ENCODE data around the gene PDE4D.

PDE4D gene

GRCh38 chr5:59234236-59234635, 659.3 kb downstream of the PDE4D start:
- CTCF ChIA-PET: no interaction called here
- no peak for DNase-seq (ENCODE audit: extremely low spot score)
- TF ChIP-seq, protein P1, sequence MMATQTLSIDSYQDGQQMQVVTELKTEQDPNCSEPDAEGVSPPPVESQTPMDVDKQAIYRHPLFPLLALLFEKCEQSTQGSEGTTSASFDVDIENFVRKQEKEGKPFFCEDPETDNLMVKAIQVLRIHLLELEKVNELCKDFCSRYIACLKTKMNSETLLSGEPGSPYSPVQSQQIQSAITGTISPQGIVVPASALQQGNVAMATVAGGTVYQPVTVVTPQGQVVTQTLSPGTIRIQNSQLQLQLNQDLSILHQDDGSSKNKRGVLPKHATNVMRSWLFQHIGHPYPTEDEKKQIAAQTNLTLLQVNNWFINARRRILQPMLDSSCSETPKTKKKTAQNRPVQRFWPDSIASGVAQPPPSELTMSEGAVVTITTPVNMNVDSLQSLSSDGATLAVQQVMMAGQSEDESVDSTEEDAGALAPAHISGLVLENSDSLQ (IDR thresholded peaks at IDR 0.05): no peak
- TF ChIP-seq TARDBP (IDR thresholded peaks at IDR 0.05) (no peak), SUZ12 (IDR thresholded peaks at IDR 0.05) (no peak), HDGF (IDR thresholded peaks at IDR 0.05; ENCODE audit: borderline replicate concordance) (no peak), CTBP1 (IDR thresholded peaks at IDR 0.05; ENCODE audit: borderline replicate concordance) (no peak), FOXA1 (IDR thresholded peaks at IDR 0.05) (no peak), LEF1 (IDR thresholded peaks at IDR 0.05; ENCODE audit: borderline replicate concordance) (no peak), FOXM1 (IDR thresholded peaks at IDR 0.05; ENCODE audit: borderline replicate concordance) (no peak), NFRKB (IDR thresholded peaks at IDR 0.05) (no peak), FOXK2 (IDR thresholded peaks at IDR 0.05) (no peak), ELF4 (IDR thresholded peaks at IDR 0.05) (no peak), ARNT (IDR thresholded peaks at IDR 0.05) (no peak), ZNF384 (IDR thresholded peaks at IDR 0.05) (no peak), L3MBTL2 (conservative IDR thresholded peaks at IDR 0.05) (no peak)
- POLR2A ChIA-PET: no interaction called here

DNA sequence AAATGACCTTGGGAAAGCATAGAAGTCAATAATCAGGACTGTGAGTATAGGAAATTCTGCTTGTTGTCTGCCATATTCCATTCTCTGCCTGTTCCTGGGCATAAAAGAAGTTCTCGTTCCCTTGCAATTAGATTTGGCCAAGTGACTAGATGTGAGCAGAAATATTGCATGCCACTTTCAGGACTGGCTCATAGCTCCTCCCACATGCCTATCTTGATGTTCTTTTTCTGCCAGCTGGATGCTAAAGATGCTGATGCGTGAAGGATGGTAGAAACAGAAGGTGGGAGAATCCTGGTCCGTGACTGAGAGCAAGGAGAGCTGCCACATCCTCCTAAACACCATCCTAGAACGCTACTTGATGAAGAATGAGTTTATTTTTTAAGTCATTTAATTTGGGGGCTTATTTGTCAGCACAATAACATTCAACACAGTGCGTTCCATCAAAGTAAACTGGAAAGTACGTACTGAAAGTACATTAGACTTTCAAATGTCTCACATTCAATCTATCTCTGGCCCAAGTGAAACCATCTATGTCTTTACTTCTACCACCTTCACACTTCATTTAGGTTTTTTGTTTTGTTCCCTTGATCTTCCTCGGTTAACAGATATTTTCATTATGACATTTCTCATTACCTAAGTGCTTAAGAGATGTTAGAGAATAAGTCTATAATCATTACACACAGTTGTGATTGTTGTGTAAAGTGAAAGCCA, 662.1 kb downstream of the PDE4D start:
- DNase-seq (ENCODE audit: extremely low spot score): no peak
- TF ChIP-seq BHLHE40 (IDR thresholded peaks at IDR 0.05; ENCODE audit: borderline replicate concordance): no peak
- no peak for TF ChIP-seq ARNT (IDR thresholded peaks at IDR 0.05)
- TF ChIP-seq SP1 (IDR thresholded peaks at IDR 0.05): no peak
- TF ChIP-seq, protein P1 (IDR thresholded peaks at IDR 0.05): no peak
- TF ChIP-seq CTBP1 (IDR thresholded peaks at IDR 0.05; ENCODE audit: borderline replicate concordance): no peak
- TF ChIP-seq LEF1 (IDR thresholded peaks at IDR 0.05; ENCODE audit: borderline replicate concordance): no peak
- no peak for TF ChIP-seq NFRKB (IDR thresholded peaks at IDR 0.05)
- TF ChIP-seq FOXM1 (IDR thresholded peaks at IDR 0.05; ENCODE audit: borderline replicate concordance): no peak
- TF ChIP-seq TARDBP (IDR thresholded peaks at IDR 0.05): no peak
- TF ChIP-seq SUZ12 (IDR thresholded peaks at IDR 0.05): no peak
- no peak for TF ChIP-seq FOXA1 (IDR thresholded peaks at IDR 0.05)
- TF ChIP-seq ELF4 (IDR thresholded peaks at IDR 0.05): no peak
- no peak for TF ChIP-seq FOXK2 (IDR thresholded peaks at IDR 0.05)
- ChIA-PET POLR2A (no interaction called here), CTCF (no interaction called here)

DNA sequence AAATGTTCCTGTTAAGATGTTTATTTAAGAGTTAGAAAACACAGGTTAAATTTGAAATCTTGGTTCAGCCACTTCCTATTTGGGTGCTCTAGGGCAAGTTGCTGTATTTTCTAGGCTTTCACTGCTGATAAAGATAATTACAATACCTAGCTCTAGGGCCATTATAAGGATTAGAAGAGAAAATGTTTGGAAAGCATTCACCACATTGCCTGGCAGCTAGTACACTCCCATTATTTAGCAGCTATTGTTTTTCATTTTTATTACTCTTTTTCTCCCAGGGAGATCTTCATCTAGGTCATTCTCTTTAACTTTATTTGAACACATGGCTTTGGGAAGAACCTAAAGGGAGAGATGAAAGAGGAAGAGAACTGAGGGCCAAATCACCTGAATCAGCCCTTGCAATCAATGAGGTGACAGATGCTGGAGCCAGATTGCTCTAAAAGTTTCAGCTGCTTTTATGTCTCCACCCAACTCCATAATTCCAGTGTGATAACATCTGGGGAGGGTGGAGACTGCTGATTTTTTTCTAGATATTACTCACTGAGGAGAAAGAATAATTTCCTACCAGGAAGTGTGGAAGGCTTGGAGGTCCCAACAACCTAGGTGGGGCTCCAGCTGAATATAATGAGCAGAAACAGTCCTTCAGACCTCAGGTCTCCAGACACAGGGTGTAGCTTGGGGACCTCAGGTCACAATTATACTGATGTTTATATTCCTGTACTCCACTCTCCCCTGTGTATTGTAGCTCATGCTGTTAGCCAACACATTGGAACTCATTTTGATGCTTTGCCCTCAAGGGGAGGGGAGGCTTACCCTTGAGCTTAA, 670.6 kb downstream of the PDE4D start:
- TF ChIP-seq CTBP1 (IDR thresholded peaks at IDR 0.05; ENCODE audit: borderline replicate concordance) (no peak), FOXA1 (IDR thresholded peaks at IDR 0.05) (no peak), TARDBP (IDR thresholded peaks at IDR 0.05) (no peak), ARNT (IDR thresholded peaks at IDR 0.05) (no peak)
- no peak for DNase-seq (ENCODE audit: extremely low spot score)
- ChIA-PET CTCF (interaction anchor here (0.7 to 1.8 kb wide), 3 partner anchors 14 to 146 kb away, joined by 3 to 6 read pairs (median 4); no protein-coding TSS in a partner anchor), POLR2A (interaction anchor here (1.0 to 1.6 kb wide), 2 partner anchors 16 to 95 kb away, joined by 3 to 4 read pairs; no protein-coding TSS in a partner anchor)

GRCh38 chr5:59221769-59222168, 671.8 kb downstream of the PDE4D start:
- no peak for DNase-seq (ENCODE audit: extremely low spot score)
- POLR2A ChIA-PET: interaction anchor here (1.6 kb wide), 1 partner anchor 96 kb away, joined by 4 read pairs; no protein-coding TSS in a partner anchor
- CTCF ChIA-PET: interaction anchor here (0.6 kb wide), 2 partner anchors 112 to 145 kb away, joined by 3 to 4 read pairs; no protein-coding TSS in a partner anchor
- TF ChIP-seq ARNT (IDR thresholded peaks at IDR 0.05): no peak
- no peak for TF ChIP-seq FOXA1 (IDR thresholded peaks at IDR 0.05)
- no peak for TF ChIP-seq SUZ12 (IDR thresholded peaks at IDR 0.05)

DNA sequence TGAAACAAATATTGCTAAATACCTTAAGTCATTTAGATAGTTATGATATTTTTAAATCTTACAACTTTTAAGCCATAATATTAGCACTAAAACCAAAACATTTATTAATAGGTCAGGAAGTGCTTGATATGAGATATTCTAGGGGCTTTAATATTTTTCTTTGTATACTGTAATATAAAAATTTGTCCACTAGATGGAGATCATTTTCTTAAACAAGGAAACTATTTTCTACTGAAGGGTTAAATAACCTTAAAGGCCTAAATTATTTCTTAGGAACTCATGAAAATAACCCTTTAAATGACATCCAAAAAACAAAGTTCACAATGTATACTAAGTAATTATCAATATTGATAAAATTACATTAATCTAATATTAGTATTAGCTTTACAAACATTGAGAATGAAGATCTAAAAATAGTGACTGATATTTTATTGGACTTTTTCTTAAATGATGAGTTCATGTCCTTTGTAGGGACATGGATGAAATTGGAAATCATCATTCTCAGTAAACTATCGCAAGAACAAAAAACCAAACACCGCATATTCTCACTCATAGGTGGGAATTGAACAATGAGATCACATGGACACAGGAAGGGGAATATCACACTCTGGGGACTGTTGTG, 675.0 kb downstream of the PDE4D start:
- POLR2A ChIA-PET: no interaction called here
- CTCF ChIA-PET: no interaction called here
- no peak for TF ChIP-seq CTBP1 (IDR thresholded peaks at IDR 0.05; ENCODE audit: borderline replicate concordance)
- TF ChIP-seq FOXA1 (IDR thresholded peaks at IDR 0.05): no peak
- no peak for TF ChIP-seq FOXK2 (IDR thresholded peaks at IDR 0.05)
- TF ChIP-seq, protein P1 (IDR thresholded peaks at IDR 0.05): no peak
- TF ChIP-seq ZNF384 (IDR thresholded peaks at IDR 0.05): no peak
- TF ChIP-seq FOXM1 (IDR thresholded peaks at IDR 0.05; ENCODE audit: borderline replicate concordance): no peak
- TF ChIP-seq HDGF (IDR thresholded peaks at IDR 0.05; ENCODE audit: borderline replicate concordance): no peak
- no peak for DNase-seq (ENCODE audit: extremely low spot score)

GRCh38 chr5:59216841-59217240, 676.7 kb downstream of the PDE4D start:
- no peak for TF ChIP-seq ARNT (IDR thresholded peaks at IDR 0.05)
- no peak for DNase-seq (ENCODE audit: extremely low spot score)
- POLR2A ChIA-PET: no interaction called here
- CTCF ChIA-PET: interaction anchor here (0.7 to 0.8 kb wide), 2 partner anchors 15 to 141 kb away, joined by 3 to 6 read pairs; no protein-coding TSS in a partner anchor

All from HEK293T (cell line).